Inflammatory macrophage treated with lipopolysaccharide for 4 hours (primary cell): ENCODE data around the gene CYP2D6.

Experiments
- DNase-seq: peaks from one replicate; pipeline ENCODE4 v3.0.0-alpha.2; 2020

CYP2D6 gene

GRCh38 chr22:42079319-42080251 is 51.0 kb downstream of the CYP2D6 start, which contains the start of gene SMDT1:
Gene SMDT1 (plus strand): TSS chr22:42079700. CDS start chr22:42079769, 69 bp downstream.
- peak; percentile 99 for DNase-seq

DNA sequence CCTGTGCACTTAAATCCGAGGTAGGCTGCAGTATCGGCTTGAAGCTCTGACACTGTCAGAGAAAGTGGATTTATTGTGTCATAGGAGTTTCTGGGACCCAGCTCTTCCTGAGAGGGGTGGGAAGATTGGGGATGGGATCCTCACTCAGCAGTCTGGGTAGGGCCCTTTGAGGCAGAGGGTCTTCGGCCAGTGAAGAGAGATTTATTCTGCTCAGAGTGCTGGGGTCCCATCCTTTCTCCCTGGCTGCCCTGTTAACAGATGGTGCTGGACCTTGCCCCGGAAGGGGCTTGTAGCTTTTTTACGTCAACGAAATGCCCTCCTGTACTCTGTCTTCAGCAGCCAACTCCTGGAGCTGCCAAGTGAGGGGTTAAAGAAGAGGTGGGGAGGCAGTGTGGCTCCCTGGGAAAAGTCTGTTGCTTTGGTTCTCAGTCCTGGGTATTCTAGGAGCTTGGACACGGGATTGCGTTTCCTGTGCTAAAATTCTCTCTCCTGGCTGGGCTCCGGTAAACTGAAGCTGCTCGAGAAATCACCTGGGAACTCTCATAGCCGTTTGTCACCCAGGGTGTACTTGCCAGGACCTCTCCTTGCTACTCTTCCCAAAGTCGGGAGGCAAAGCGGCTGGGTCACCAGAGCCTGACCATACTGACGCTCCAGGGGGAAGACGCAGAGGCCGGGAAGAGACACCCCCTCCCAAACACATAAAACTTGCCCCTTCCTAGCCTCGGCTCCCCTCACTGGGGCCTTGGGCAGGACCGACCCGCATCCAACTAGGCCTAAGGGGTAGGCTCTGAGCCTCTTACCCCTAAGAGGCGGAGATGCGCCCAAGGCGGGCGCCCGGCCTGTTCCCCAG is 51.9 kb downstream of the CYP2D6 start:
- DNase-seq = no peak

- DNase-seq = no peak
Measured at GRCh38 chr22:42077486-42078125, 53.0 kb downstream of the CYP2D6 start.

DNA sequence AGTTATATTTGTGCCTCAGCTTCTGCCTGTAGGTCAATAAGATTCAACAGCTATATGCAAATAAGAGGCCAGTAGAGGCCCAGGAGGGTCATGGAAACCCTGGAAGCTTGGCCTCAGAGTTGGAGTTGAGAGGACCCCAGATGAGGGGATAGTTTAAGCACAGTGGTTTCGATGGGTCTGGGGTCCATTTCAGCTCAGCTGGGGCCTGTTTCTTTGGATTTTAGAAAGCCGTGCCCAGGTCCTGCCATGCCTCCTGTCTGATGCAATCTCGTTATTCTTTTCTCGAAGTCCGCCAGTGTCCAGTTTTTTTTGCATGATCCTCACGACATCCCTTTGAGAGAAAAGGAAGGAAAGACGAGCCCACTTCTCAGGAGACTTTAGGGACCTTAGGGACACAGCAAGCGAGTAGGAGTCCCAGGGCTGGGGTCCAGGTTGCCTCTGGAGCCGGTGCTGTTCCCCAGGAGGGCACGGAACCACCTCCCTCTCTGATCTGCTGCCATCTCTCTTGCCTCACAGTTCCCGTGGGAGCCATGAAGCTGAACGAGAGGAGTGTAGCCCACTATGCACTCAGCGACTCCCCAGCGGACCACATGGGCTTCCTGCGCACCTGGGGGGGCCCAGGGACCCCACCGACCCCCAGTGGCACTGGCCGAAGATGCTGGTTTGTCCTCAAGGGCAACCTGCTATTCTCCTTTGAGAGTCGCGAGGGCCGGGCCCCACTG is 53.7 kb downstream of the CYP2D6 start:
- DNase-seq = no peak
